Vagina (tissue), 2 donors: ENCODE results near the gene PFKL.

ENCODE experiments used
- CTCF ChIP-seq, 3 experiments: fragments of 450-650 bp in 2 of 3; fragments of 200-600 bp in 1 of 3; sonication (generic) in 1 of 3; IDR thresholded peaks; one replicate each; pipeline ENCODE4 v1.5.1; 2017 to 2019; ENCODE audit warnings: antibody characterized with exemption in 3 of 3, mild to moderate bottlenecking in 2 of 3, moderate library complexity in 2 of 3
- POLR2A ChIP-seq, 2 donors: fragments of 450-650 bp; IDR thresholded peaks; one replicate each; pipeline ENCODE4 v1.6.1; 2017; ENCODE audit warnings: antibody characterized with exemption in 2 of 2, mild to moderate bottlenecking in 2 of 2, moderate library complexity in 2 of 2
- POLR2AphosphoS5 ChIP-seq, 2 donors: sonication (generic); formaldehyde crosslinking; IDR thresholded peaks; one replicate each; pipeline ENCODE4 v1.9.0; 2017; ENCODE audit warnings: antibody characterized with exemption in 2 of 2, mild to moderate bottlenecking in 2 of 2, low read depth in 1 of 2; ENCODE audit not compliant: insufficient read depth in 1 of 2

GRCh38 chr21:44368711-44369446 lies 69.0 kb downstream of the PFKL start:
- TF ChIP-seq CTCF (IDR thresholded peaks at IDR 0.05) (no peak), POLR2AphosphoS5 (IDR thresholded peaks at IDR 0.05; ENCODE audit: insufficient read depth in 1 of 2, low read depth in 1 of 2) (no peak), POLR2A (IDR thresholded peaks at IDR 0.05) (no peak)
